Skeletal muscle satellite cell (primary cell): Measurements from ENCODE around the gene SCN3A.

Experiments used
- H3K27me3 ChIP-seq: 2 replicates; pipeline ENCODE4 v1.7.0; 2013; ENCODE audit warnings: low read length; ENCODE audit not compliant: control insufficient read depth, insufficient read depth
- H3K36me3 ChIP-seq: 2 replicates; pipeline ENCODE4 v1.7.0; 2013; ENCODE audit warnings: mild to moderate bottlenecking, control low read depth, low read length; ENCODE audit not compliant: insufficient read depth
- H3K4me1 ChIP-seq: 2 replicates; pipeline ENCODE4 v1.7.0; 2013; ENCODE audit warnings: low read length; ENCODE audit not compliant: control insufficient read depth, insufficient read depth
- H3K4me2 ChIP-seq: 2 replicates; pipeline ENCODE4 v1.7.0; 2013; ENCODE audit warnings: mild to moderate bottlenecking, low read length
- H3K4me3 ChIP-seq: 2 replicates; pipeline ENCODE4 v1.7.0; 2013; ENCODE audit warnings: low read length
- H3K9ac ChIP-seq: 2 replicates; pipeline ENCODE4 v1.7.0; 2013; ENCODE audit warnings: mild to moderate bottlenecking, low read depth, low read length, moderate library complexity
- H3K9me3 ChIP-seq: replicated peaks from 2 replicates; pipeline ENCODE4 v1.7.0; 2013; ENCODE audit warnings: mild to moderate bottlenecking, control low read depth, low read length

Gene SCN3A

DNA sequence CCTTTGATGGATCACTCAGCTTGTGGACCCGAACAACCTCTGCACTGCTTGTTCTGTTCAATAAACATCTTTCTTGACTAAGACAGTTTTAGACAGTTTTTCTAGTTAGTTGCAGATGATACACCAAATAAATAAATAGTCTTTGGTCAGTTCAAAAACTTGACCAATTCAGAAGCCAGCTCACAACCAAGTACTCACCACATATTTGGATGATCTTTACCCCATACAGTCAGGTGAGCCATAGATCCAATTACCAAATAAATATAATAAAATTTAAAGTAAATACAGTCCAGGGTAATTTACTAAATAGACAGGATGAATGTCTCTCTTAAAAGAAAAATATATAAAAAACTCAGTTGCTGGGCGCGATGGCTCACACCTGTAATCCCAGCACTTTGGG, 18.2 kb downstream of the SCN3A start:
- H3K9ac ChIP-seq: no peak overlapping the region
- H3K4me3 ChIP-seq: no peak overlapping the region
- no peak overlapping the region for H3K4me2 ChIP-seq
- H3K27me3 ChIP-seq: no peaks in the 10 kb centered on the region
- no peaks in the 10 kb centered on the region for H3K4me1 ChIP-seq
- H3K36me3 ChIP-seq: no peaks in the 10 kb centered on the region
- H3K9me3 ChIP-seq: no peaks in the 10 kb centered on the region

DNA sequence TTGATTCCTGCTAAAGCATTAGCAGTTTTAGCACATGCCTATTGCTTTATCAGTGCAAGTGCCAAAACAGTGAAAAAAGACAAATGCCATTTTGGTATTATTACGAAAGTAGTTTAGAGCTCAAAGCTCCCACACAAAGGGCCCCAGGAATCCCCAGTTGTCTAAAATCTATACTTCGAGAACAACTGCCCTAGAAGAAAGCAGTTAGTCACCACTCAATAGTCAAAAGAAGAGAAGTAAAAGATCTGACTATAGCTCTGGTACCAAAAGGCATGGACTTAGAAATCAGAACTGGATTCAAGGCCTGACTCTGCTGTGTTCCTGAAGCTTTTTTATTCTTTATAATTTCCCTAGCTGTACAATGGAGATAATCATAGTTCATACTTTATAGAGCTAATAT, 21.8 kb downstream of the SCN3A start:
- no peak overlapping the region for H3K4me3 ChIP-seq
- no peak overlapping the region for H3K9ac ChIP-seq
- no peak overlapping the region for H3K4me2 ChIP-seq
- no peaks in the 10 kb centered on the region for H3K27me3 ChIP-seq
- no peaks in the 10 kb centered on the region for H3K9me3 ChIP-seq
- no peaks in the 10 kb centered on the region for H3K4me1 ChIP-seq
- no peaks in the 10 kb centered on the region for H3K36me3 ChIP-seq

DNA sequence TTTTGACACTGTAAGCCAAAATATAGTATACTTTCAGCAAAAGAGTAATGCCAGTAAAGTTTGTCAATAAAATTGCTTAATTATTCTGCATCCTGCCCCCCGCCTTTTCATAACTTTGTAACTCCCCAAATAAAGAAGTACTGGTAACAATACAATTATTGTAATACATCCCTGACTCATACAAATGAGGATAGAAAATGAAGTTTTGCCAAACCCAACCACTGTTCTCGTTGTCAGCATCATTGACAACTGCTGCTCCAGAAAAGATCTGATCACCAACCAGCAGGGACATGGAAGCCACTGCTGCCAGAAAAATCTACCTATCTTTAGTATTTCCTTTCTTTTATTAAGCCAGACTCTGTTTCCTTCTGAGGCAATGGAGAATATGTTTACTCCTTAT, 27.1 kb downstream of the SCN3A start:
- Histone ChIP-seq H3K4me3 (no peak overlapping the region), H3K9me3 (no peaks in the 10 kb centered on the region), H3K9ac (no peak overlapping the region), H3K36me3 (no peaks in the 10 kb centered on the region), H3K4me1 (no peaks in the 10 kb centered on the region), H3K27me3 (no peaks in the 10 kb centered on the region), H3K4me2 (no peak overlapping the region)

DNA sequence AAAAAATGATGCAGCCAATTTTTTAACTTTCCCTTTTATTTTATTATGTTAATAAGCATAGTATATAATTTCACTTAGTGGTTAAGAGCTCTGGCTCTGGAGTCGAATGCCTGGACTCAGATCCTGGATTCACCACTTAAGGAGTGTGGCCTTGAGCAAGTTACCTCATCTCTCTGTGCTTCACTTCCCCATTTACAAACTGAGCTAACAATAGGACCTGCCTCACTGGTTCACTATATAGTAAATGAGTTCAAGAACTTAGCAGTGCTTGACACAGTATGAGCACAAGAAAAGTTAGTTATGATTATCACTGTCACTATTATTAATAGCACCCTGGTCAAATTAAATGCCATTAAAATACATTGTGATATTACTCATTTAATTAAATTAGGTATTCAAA, 30.6 kb downstream of the SCN3A start:
- Histone ChIP-seq H3K9ac (no peak overlapping the region), H3K4me3 (no peak overlapping the region), H3K9me3 (no peaks in the 10 kb centered on the region), H3K4me2 (no peak overlapping the region), H3K4me1 (no peaks in the 10 kb centered on the region), H3K27me3 (no peaks in the 10 kb centered on the region), H3K36me3 (no peaks in the 10 kb centered on the region)

DNA sequence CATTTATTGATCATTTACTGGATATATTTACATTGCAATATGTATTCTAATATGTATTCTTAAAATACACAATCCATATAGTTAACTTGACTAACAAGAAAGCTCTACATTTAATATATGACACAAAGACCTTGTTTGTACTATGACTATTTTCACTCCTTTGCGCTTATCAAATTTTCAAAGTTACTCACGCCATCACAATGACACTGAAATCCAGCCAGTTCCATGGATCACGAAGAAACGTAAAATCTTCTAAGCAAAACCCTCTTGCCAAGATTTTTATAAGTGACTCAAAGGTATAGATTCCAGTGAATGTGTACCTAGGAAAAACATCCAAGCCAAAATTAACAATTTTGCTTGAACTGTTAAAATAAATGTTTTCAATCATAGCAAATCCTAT, 39.6 kb downstream of the SCN3A start:
- Histone ChIP-seq H3K4me3 (no peak overlapping the region), H3K9me3 (no peaks in the 10 kb centered on the region), H3K4me1 (peaks cover 45% of the 10 kb centered on the region), H3K36me3 (no peaks in the 10 kb centered on the region), H3K4me2 (peak overlapping the region; percentile 57), H3K9ac (peak overlapping the region; percentile 31), H3K27me3 (no peaks in the 10 kb centered on the region)

DNA sequence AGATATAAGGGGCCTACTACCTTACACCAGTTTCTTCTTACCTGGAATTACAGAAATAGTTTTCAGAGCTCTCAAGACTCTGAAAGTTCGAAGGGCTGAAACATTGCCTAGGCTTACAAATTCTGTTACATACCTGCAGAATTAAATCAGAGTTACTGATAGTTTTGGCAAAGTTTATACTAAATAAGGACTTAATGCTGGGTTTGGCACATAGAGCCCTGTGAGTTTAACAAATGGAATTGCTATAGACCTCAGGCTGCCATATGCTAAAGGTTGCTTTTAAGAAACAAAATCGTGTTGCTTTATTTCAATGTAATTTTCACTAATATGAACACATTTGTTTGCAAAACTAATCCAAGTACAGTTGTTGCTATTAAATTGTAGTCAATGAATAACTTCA, 40.1 kb downstream of the SCN3A start:
- Histone ChIP-seq H3K4me2 (peak overlapping the region; percentile 57), H3K4me3 (no peak overlapping the region), H3K36me3 (no peaks in the 10 kb centered on the region)

DNA sequence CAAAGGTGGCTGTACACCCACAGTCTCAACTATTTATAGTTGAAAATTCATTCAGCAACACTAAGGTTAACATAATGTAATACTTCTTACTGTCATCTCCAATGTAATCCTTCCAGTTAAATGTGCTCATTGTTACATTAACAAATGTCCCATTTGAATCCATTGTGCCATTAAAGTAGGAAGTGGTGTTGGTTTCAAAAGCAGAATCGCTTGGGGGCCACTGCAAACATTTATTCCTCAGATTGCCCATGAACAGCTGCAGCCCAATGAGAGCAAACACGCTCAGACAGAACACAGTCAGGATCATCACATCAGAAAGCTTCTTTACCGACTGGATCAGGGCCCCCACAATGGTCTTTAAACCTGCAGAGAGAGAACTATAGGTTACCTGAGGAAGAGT, 41.4 kb downstream of the SCN3A start:
- H3K9me3 ChIP-seq: no peaks in the 10 kb centered on the region
- H3K9ac ChIP-seq: no peak overlapping the region
- peaks cover 45% of the 10 kb centered on the region for H3K4me1 ChIP-seq
- no peak overlapping the region for H3K4me2 ChIP-seq
- H3K36me3 ChIP-seq: no peaks in the 10 kb centered on the region
- H3K27me3 ChIP-seq: no peaks in the 10 kb centered on the region
- no peak overlapping the region for H3K4me3 ChIP-seq

More for the DNA sequence above, 40.1 kb downstream of the SCN3A start:
- Histone ChIP-seq H3K4me1 (peaks cover 45% of the 10 kb centered on the region), H3K9ac (peak overlapping the region; percentile 31), H3K9me3 (no peaks in the 10 kb centered on the region), H3K27me3 (no peaks in the 10 kb centered on the region)

DNA sequence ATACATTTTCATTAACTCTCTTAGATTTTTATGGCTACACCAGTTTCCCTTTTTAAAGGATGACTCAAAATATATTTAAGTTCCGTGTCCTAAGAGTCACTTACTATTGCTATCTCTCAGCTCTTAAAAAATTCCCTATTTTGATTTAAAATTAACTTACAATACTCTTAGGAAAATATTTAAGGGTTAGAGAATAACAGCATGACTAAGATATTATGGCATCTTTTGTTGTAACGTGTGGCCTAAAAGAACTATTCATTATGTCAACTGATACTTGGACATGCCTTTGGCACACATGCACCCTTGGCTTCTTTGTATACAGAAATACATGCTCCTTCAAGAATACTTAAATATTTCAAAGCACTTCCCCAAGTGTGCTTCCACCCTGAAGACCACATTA, 42.3 kb downstream of the SCN3A start:
- Histone ChIP-seq H3K36me3 (no peaks in the 10 kb centered on the region), H3K4me1 (peaks cover 45% of the 10 kb centered on the region), H3K4me2 (peak overlapping the region; percentile 45), H3K9me3 (no peaks in the 10 kb centered on the region), H3K4me3 (no peak overlapping the region), H3K9ac (no peak overlapping the region), H3K27me3 (no peaks in the 10 kb centered on the region)

DNA sequence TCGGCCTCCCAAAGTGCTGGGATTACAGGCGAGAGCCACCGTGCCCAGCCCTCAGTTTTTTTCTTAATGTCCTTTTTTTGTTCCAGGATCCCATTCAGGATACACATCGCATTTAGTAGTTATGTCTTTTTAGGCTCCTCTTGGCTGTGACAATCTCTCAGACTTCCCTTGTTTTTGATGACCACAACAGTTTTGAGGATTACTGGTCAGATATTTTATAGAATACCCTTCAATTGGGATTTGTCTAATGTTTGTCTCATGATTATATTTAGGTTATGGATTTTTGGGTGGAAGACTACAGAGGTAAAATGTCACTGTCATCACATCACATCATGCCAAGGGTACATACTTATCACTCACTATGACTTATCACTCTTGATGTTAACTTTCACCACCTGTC, 46.7 kb downstream of the SCN3A start:
- Histone ChIP-seq H3K9me3 (no peaks in the 10 kb centered on the region), H3K27me3 (no peaks in the 10 kb centered on the region), H3K4me1 (peaks cover 16% of the 10 kb centered on the region)

DNA sequence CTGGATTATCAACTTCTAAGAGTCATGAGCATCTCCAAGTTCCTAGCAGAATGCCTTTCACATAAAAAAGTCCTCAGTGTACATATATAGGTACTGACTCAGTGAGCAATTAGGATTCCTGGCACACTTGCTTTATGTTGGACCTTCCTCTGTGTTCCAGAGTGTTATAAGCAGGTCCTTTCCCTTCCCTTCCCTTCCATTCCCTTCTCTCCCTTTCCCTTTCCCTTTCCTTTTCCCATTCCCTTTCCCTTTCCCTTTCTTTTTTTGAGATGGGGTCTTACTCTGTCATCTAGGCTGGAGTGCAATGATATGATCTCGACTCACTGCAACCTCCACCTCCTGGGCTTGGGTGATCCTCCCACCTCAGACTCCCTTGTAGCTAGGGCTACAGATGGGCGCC, 48.7 kb downstream of the SCN3A start:
- H3K4me1 ChIP-seq: no peaks in the 10 kb centered on the region
- no peak overlapping the region for H3K4me3 ChIP-seq
- no peak overlapping the region for H3K9ac ChIP-seq
- H3K4me2 ChIP-seq: no peak overlapping the region
- no peaks in the 10 kb centered on the region for H3K9me3 ChIP-seq
- H3K27me3 ChIP-seq: no peaks in the 10 kb centered on the region
- no peaks in the 10 kb centered on the region for H3K36me3 ChIP-seq

More for the DNA sequence above, 46.7 kb downstream of the SCN3A start:
- H3K4me2 ChIP-seq: no peak overlapping the region
- no peaks in the 10 kb centered on the region for H3K36me3 ChIP-seq
- no peak overlapping the region for H3K9ac ChIP-seq
- H3K4me3 ChIP-seq: no peak overlapping the region

DNA sequence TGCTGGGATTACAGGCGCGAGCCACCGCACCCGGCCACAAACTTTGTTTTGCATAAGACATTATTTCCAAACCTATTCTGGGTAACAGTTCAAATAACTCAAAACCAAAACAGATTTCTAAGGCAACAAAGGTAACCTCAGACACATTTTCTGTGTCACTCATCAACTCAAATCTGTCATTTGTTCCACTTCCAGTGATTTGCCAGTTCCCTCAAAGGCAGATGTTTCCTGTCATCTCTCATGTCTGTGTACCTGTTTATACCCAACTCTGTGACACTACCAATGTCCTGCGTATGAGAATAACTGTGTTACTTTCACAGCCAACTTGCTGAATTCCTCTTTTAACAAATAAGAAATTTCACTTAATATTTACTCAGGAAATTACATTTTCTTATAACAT, 54.4 kb downstream of the SCN3A start:
- H3K4me3 ChIP-seq: no peak overlapping the region
- H3K9ac ChIP-seq: no peak overlapping the region
- H3K27me3 ChIP-seq: no peaks in the 10 kb centered on the region
- H3K4me1 ChIP-seq: peaks cover 4% of the 10 kb centered on the region
- no peaks in the 10 kb centered on the region for H3K36me3 ChIP-seq
- no peaks in the 10 kb centered on the region for H3K9me3 ChIP-seq
- no peak overlapping the region for H3K4me2 ChIP-seq

DNA sequence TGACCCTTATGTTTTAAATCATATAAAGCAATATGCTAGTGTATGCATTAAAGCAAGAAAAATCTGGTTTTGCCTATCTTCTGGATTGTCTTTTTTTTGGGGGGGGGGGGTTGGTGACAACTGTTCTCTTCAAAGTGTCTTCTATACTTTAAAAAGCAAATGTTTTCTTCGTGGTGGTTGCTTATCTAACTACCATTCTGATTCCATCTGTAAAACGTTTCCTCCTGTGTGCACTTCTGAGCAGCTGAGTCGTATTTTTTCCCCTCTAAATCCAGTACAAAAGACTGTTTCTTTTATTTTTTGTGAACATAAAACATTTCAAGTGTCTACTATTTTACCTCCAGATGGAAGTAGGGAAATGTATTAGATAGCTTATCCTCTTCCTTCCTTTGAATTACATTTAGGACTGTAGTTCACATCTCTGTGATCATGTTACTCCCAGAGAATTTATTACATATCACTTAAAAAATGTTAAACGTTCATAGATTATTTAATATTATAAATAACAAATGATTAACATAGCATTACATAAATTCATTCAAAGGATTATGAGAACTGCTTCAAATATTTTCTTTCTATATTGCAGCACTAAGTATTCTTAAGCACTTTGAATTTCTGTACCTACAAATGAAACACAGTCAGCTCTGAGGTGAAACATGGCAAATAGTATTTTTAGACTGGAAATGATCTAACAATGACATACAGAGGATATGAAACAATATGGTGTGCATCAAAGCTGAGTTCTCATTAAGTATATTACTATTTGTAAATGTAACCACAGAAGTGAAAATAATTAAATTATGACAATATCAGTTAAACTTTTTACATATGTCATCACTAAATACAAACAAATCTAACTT, 56.4 kb downstream of the SCN3A start:
- Histone ChIP-seq H3K9me3 (no peaks in the 10 kb centered on the region), H3K4me3 (no peak overlapping the region), H3K4me2 (no peak overlapping the region), H3K4me1 (peaks cover 4% of the 10 kb centered on the region), H3K9ac (no peak overlapping the region), H3K27me3 (no peaks in the 10 kb centered on the region), H3K36me3 (no peaks in the 10 kb centered on the region)
